H9 (cell line): Measurements from ENCODE around the gene SAFB. TPM values are rescaled to one million over a fixed set of nuclear protein-coding genes. Genes with fewer than 3 reads are reported as not detected.

Experiments
- DNase-seq: peaks from one replicate; pipeline ENCODE4 v3.0.0-alpha.2; 2017
- H2AFZ ChIP-seq: one replicate; pipeline ENCODE4 v1.6.1; 2013; ENCODE audit warnings: mild to moderate bottlenecking, low read length, control low read depth, moderate library complexity
- H2AK5ac ChIP-seq: 2 replicates; pipeline ENCODE4 v1.6.1; 2013; ENCODE audit warnings: low read length, control low read depth, mixed read lengths; ENCODE audit not compliant: insufficient read length
- H2BK120ac ChIP-seq: one replicate; pipeline ENCODE4 v1.6.1; 2013; ENCODE audit warnings: low read depth, mild to moderate bottlenecking, low read length, control low read depth, inconsistent platforms; ENCODE audit not compliant: poor library complexity, severe bottlenecking
- H2BK12ac ChIP-seq: 2 replicates; pipeline ENCODE4 v1.6.1; 2013; ENCODE audit warnings: low read length, control low read depth, mixed read lengths, low read depth; ENCODE audit not compliant: insufficient read length
- H2BK15ac ChIP-seq: 2 replicates; pipeline ENCODE4 v1.6.1; 2013; ENCODE audit warnings: low read depth, low read length, control low read depth
- H2BK20ac ChIP-seq: one replicate; pipeline ENCODE4 v1.6.1; 2013; ENCODE audit warnings: low read depth, mild to moderate bottlenecking, low read length, control low read depth, inconsistent platforms; ENCODE audit not compliant: poor library complexity, severe bottlenecking
- H2BK5ac ChIP-seq: 2 replicates; pipeline ENCODE4 v1.6.1; 2013; ENCODE audit warnings: low read length, control low read depth, mixed read lengths; ENCODE audit not compliant: insufficient read length
- H3K14ac ChIP-seq: 2 replicates; pipeline ENCODE4 v1.6.1; 2013; ENCODE audit warnings: low read length, control low read depth; ENCODE audit not compliant: insufficient read depth
- H3K18ac ChIP-seq: 2 replicates; pipeline ENCODE4 v1.6.1; 2013; ENCODE audit warnings: low read depth, mild to moderate bottlenecking, mixed read lengths, low read length, control low read depth; ENCODE audit not compliant: insufficient read length
- H3K23ac ChIP-seq: 2 replicates; pipeline ENCODE4 v1.6.1; 2013; ENCODE audit warnings: low read length, control low read depth, mixed read lengths, low read depth; ENCODE audit not compliant: insufficient read length
- H3K23me2 ChIP-seq: 2 replicates; pipeline ENCODE4 v1.6.1; 2013; ENCODE audit warnings: low read depth, mild to moderate bottlenecking, mixed read lengths, low read length, control low read depth; ENCODE audit not compliant: insufficient read length, poor library complexity, severe bottlenecking
- H3K27ac ChIP-seq: 2 replicates; pipeline ENCODE4 v1.5.1; 2013; ENCODE audit warnings: low read length, control low read depth, mixed read lengths, low read depth; ENCODE audit not compliant: insufficient read length
- H3K27me3 ChIP-seq: 2 replicates; pipeline ENCODE4 v1.6.1; 2013; ENCODE audit warnings: low read length, control low read depth, inconsistent platforms; ENCODE audit not compliant: insufficient read depth
- H3K4ac ChIP-seq: 2 replicates; pipeline ENCODE4 v1.6.1; 2013; ENCODE audit warnings: low read depth, mild to moderate bottlenecking, control low read depth, inconsistent platforms, low read length, moderate library complexity
- H3K4me1 ChIP-seq: 2 replicates; pipeline ENCODE4 v1.6.1; 2013; ENCODE audit warnings: low read length, control low read depth, inconsistent platforms; ENCODE audit not compliant: insufficient read depth
- H3K4me2 ChIP-seq: 2 replicates; pipeline ENCODE4 v1.6.1; 2013; ENCODE audit warnings: low read length, control low read depth, mixed read lengths; ENCODE audit not compliant: insufficient read length, insufficient read depth
- H3K56ac ChIP-seq: 2 replicates; pipeline ENCODE4 v1.6.1; 2013; ENCODE audit warnings: low read depth, mild to moderate bottlenecking, mixed read lengths, low read length, control low read depth; ENCODE audit not compliant: insufficient read length
- H3K79me1 ChIP-seq: 2 replicates; pipeline ENCODE4 v1.6.1; 2013; ENCODE audit warnings: low read depth, mild to moderate bottlenecking, moderate library complexity, low read length, control low read depth, inconsistent platforms; ENCODE audit not compliant: insufficient read depth, poor library complexity, severe bottlenecking
- H3K79me2 ChIP-seq: 2 replicates; pipeline ENCODE4 v1.6.1; 2013; ENCODE audit warnings: low read length, control low read depth, inconsistent platforms; ENCODE audit not compliant: insufficient read depth
- H3K9ac ChIP-seq: 2 replicates; pipeline ENCODE4 v1.6.1; 2013; ENCODE audit warnings: low read length, control low read depth, mixed read lengths; ENCODE audit not compliant: insufficient read length; ENCODE audit errors: extremely low read depth
- H3K9me3 ChIP-seq: one replicate; pipeline ENCODE4 v1.6.1; 2013; ENCODE audit warnings: low read depth, low read length, inconsistent platforms; ENCODE audit not compliant: control insufficient read depth
- H3T11ph ChIP-seq: one replicate; pipeline ENCODE4 v1.6.1; 2013; ENCODE audit warnings: mild to moderate bottlenecking, low read length, control low read depth, inconsistent platforms
- H4K20me1 ChIP-seq: one replicate; pipeline ENCODE4 v1.6.1; 2013; ENCODE audit not compliant: control insufficient read depth, insufficient read length, insufficient read depth
- H4K5ac ChIP-seq: 2 replicates; pipeline ENCODE4 v1.6.1; 2013; ENCODE audit warnings: low read depth, mild to moderate bottlenecking, mixed read lengths, low read length, control low read depth; ENCODE audit not compliant: insufficient read length
- H4K8ac ChIP-seq: replicated peaks from 2 replicates; pipeline ENCODE4 v1.6.1; 2013; ENCODE audit warnings: low read length, control low read depth, mixed read lengths, low read depth; ENCODE audit not compliant: insufficient read length
- H4K91ac ChIP-seq: 2 replicates; pipeline ENCODE4 v1.6.1; 2013; ENCODE audit warnings: low read depth, mild to moderate bottlenecking, moderate library complexity, mixed read lengths, low read length, control low read depth; ENCODE audit not compliant: insufficient read length
- H3K27ac Mint-ChIP-seq, 3 experiments: 2 replicates in 2 of 3; 3 replicates in 1 of 3; pipeline ENCODE4 v1.8.0; 2020 to 2021; ENCODE audit warnings: mixed read lengths in 3 of 3, mild to moderate bottlenecking in 1 of 3, moderate library complexity in 1 of 3
- H3K27me3 Mint-ChIP-seq: 2 replicates; pipeline ENCODE4 v1.8.0; 2021; ENCODE audit warnings: low read depth, mild to moderate bottlenecking, moderate library complexity, mixed read lengths
- H3K36me3 Mint-ChIP-seq, 3 experiments: 2 replicates in 2 of 3; 3 replicates in 1 of 3; pipeline ENCODE4 v1.8.0; 2020 to 2021; ENCODE audit warnings: low read depth in 3 of 3, mixed read lengths in 3 of 3; ENCODE audit not compliant: insufficient read depth in 1 of 3
- H3K4me1 Mint-ChIP-seq, 2 experiments: 2 replicates each; pipeline ENCODE4 v1.8.0; 2020; ENCODE audit warnings: mixed read lengths in 2 of 2
- H3K4me3 Mint-ChIP-seq, 2 experiments: 2 replicates in 1 of 2; 3 replicates in 1 of 2; pipeline ENCODE4 v1.8.0; 2020 to 2021; ENCODE audit warnings: mild to moderate bottlenecking in 2 of 2, mixed read lengths in 2 of 2, moderate library complexity in 1 of 2
- H3K9me3 Mint-ChIP-seq, 2 experiments: 2 replicates in 1 of 2; 3 replicates in 1 of 2; pipeline ENCODE4 v1.8.0; 2020; ENCODE audit warnings: mild to moderate bottlenecking in 2 of 2, mixed read lengths in 2 of 2, moderate library complexity in 1 of 2
- CTCF ChIP-seq: fragments of 200-600 bp; sonication (generic); conservative IDR thresholded peaks from 3 replicates; pipeline ENCODE4 v1.8.0; 2021; ENCODE audit warnings: antibody characterized with exemption, mild to moderate bottlenecking
- WGBS: extraction: QIAGEN DNeasy Blood & Tissue Kit; methylation state at CpG from one replicate; pipeline ENCODE4 v1.1.7; 2013; ENCODE audit warnings: missing lambda C conversion rate, low lambda C conversion rate, mixed read lengths; ENCODE audit not compliant: insufficient read length; ENCODE audit errors: extremely low coverage; 5-methylcytosine and 5-hydroxymethylcytosine counted together
- total RNA-seq: library from RNA; stranded (reverse); gene quantifications from 2 replicates; pipeline ENCODE4 v1.2.1, GENCODE V29; 2021

SAFB gene
- total RNA-seq, 1 experiment from 2014 or later: 110 TPM

- Mint-ChIP-seq H3K27me3 (no peaks in the 10 kb centered on the region), H3K27ac (no peak overlapping the region), H3K4me3 (no peak overlapping the region), H3K4me1 (peaks cover 7 to 8% of the 10 kb centered on the region in 2 experiments), H3K9me3 (no peaks in the 10 kb centered on the region; a peak in 1 of 5 replicates), H3K36me3 (peaks cover 57 to 93% (median 81%) of the 10 kb centered on the region in 3 experiments; a peak in 6 of 7 replicates)
- peaks cover 22% of the 10 kb centered on the region; the same call in 1 of the 2 replicates for H3K79me2 ChIP-seq
- no peak for DNase-seq
- H3K27me3 ChIP-seq: no peaks in the 10 kb centered on the region
- H4K91ac ChIP-seq: no peak overlapping the region
- H3K14ac ChIP-seq: no peak overlapping the region
- no peak overlapping the region for H2BK12ac ChIP-seq
- peaks cover 4% of the 10 kb centered on the region for H3K23me2 ChIP-seq
- no peak overlapping the region for H3K4me2 ChIP-seq
- no peak overlapping the region for H2BK20ac ChIP-seq
- no peak overlapping the region for H2BK15ac ChIP-seq
- no peaks in the 10 kb centered on the region for H4K20me1 ChIP-seq
- no peak overlapping the region for H3K56ac ChIP-seq
- no peaks in the 10 kb centered on the region; the same call in 1 of the 2 replicates for H3K4me1 ChIP-seq
- H3K4ac ChIP-seq: no peak overlapping the region
- H3K23ac ChIP-seq: no peak overlapping the region
- H2BK5ac ChIP-seq: no peak overlapping the region
- H3T11ph ChIP-seq: no peak overlapping the region
- no peak overlapping the region for H2BK120ac ChIP-seq
- no peaks in the 10 kb centered on the region for H3K9me3 ChIP-seq
- no peak overlapping the region for H2AFZ ChIP-seq
- peaks cover 7% of the 10 kb centered on the region for H3K79me1 ChIP-seq
- H3K27ac ChIP-seq: no peak overlapping the region
- no peak overlapping the region for H4K8ac ChIP-seq
- H4K5ac ChIP-seq: no peak overlapping the region
- WGBS: no CpG with 5 or more reads among the region's 1 CpG
- no peak for TF ChIP-seq CTCF
- no peak overlapping the region for H3K18ac ChIP-seq
- no peak overlapping the region for H2AK5ac ChIP-seq
- H3K9ac ChIP-seq: no peak overlapping the region
Observed at GRCh38 chr19:5617080-5617479, 5.8 kb upstream of the SAFB start.
